Ammon's horn (tissue), 1 donor: ENCODE results near the gene COL17A1.

Experiments used
- DNase-seq: peaks from one replicate; pipeline ENCODE4 v3.0.0-alpha.2; 2016; ENCODE audit warnings: low spot score

The COL17A1 gene

DNA sequence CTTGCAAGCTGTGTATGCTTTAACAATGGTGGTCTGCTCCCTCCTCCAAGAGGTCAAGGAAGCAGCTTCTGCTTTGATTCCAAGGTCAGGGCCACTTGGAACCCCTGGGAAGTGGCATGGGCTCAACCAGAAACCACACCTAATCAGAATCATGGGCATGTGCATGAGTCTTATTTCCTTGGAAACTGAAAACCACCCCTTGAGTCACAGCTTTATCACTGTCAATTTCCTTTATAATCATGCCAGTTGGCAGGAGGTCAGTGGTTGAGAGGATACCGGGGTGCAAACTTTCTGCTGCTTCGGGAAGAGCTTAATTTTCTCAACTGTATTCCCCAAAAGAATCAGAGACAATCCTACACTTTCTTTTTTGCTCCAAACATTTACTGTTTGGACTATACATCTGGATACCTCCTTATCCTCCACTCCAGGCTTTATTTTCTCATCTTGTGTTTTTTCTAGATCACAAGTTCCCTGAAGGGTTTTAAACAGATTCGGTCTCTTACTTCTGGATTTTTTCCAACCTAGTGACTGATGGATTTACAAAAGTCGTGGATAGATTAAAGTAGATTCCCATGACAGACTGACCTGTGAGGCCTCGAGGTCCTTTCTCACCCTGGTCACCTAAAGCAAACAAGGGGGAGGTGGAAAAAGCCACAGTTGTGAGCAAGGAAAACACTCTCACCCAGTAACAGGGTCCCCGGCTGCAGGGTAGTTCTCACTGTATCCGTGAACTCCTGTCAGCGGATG is 36.0 kb downstream of the COL17A1 start:
- DNase-seq = no peak

DNA sequence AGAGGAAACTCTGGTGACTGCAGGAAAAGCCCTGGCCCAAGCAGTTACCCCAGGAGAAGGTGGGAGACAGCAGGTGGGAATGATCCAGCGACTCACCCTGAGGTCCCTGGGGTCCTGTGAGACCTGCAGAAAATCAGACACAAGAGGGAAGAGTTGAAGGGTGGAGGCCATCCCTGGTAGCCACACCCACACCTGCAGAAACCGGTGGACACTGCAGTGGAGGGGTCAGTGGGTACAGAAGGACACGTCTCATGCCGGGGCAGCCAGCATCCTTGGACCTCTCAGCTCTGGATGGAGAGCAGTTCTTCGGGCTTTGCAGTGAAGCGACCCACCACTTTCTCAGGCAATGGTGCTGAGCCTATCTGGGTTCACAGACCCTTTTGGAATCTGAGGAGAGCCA is 39.0 kb downstream of the COL17A1 start:
- DNase-seq = no peak

DNA sequence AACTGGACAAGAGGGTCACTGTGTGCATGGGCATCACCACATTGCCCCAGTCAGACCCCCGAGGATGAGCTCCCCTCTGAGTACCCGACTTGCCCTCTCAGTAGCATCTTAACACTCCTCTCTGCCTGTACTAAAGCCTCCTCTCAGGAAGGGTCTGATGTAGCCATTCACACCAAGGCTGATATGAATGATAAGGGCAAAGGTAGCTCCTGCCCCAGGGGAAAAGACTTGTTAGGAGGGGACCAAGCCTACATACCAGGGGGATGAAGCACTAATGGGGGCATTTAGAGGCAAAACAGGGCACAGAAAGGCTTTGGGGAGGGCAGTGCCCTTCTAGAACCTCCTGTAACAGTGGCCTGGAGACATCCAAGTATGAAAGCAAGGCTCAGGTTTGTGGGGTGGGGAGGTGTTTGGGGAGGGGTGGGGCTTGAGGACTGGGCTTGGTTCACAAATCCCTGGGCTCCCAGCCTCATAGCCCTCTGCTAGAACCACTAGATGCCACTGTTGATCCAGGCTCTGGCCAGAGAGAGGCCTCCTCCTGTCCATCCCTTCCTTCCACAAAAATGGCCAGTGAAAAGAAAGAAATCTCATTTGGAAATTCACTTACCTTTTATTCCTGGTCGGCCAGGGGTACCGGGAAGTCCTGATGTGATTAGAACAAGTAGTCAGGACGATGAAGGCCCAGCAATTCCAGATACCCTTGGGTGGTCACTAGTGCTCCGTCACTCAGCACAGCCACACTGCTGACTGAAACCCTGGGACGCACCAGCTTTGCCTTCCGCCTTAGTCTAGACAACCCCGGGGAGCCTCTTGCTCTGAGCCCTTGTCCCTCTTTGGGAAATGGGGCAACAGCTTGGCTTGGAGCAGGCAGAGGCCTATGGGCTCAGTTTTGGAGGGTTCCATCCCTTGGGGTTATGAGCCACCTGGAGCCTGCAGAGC is 40.3 kb downstream of the COL17A1 start:
- DNase-seq = peak; percentile 83

DNA sequence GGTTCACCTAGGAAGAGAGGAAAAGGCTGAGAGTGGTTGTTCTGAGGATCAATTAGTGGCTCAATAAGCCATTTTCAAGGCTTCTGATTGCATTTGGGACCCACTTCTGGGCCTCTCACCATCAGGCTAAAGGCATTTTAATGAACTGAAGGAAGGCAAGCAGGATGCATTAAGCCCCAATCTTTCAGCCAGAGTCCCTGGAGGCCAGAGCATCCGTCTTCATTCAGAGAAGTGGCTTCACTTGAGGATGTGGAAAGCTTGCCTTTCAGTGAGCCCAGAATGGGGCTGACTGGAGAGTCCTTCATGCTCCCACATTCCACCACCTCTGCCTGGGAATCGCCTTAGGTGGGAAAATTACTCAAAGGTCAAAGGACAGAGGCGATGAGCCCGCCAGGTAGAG is 41.8 kb downstream of the COL17A1 start:
- no peak for DNase-seq

DNA sequence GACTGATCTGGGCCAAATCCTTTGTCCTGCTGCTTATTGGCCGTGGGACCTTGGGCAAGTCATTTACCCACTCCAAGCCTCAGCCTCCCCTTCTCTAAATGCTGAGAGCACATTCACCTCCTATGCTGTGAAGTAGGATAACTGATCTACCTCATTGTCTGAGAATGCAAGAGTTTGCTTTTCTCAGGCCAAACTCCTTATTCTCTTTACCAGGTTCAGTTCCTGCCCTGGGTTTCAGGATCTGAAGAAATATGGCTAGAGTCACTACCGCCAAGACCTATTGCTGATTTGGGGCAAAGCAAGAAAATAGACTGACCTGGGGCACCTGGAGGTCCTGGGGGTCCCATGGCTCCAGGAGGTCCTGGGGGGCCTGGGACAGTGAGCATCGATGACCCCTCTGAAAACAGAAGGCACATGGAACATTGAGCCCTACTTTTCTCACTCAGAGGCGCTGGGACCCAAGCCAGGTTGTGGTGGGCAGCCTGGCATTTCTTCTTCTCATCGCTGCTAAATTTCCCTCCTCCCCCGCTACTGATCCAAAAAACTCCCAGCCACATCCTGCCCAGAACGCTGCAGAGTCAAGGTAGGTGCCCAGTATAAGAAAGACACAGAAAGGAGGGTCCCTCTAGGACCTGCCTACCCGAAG is 42.4 kb downstream of the COL17A1 start:
- DNase-seq = no peak

DNA sequence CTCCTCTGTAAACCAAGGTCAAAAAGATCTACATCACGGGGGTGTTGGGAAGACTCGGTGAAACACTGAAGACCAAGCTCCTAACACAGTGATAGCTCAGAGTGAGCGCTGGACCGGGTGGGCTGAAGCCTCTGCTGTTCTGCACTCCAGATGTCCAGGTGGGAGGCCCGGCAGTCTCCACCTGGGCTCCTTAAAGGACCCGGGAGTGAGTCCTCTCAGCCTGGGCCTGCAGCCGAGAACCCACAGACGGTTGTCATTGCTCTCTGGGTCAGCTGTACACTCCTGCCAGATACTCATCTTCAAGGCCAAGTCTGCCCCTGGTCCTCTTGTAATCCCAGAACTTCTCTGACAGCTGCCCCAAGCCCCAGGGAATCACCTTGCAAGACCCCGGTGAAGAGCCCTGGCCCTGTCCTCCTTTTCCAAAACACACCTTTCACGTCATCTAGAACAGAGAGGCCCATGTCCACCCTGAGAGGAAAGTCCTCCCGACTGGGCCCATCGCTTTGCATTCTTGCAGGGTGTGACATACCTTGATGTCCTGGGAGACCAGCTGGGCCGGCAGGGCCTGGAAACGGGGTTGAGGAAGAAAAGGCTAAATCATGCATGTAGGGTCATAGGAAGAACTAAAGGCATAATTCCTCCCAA is 43.7 kb downstream of the COL17A1 start:
- DNase-seq = no peak

DNA sequence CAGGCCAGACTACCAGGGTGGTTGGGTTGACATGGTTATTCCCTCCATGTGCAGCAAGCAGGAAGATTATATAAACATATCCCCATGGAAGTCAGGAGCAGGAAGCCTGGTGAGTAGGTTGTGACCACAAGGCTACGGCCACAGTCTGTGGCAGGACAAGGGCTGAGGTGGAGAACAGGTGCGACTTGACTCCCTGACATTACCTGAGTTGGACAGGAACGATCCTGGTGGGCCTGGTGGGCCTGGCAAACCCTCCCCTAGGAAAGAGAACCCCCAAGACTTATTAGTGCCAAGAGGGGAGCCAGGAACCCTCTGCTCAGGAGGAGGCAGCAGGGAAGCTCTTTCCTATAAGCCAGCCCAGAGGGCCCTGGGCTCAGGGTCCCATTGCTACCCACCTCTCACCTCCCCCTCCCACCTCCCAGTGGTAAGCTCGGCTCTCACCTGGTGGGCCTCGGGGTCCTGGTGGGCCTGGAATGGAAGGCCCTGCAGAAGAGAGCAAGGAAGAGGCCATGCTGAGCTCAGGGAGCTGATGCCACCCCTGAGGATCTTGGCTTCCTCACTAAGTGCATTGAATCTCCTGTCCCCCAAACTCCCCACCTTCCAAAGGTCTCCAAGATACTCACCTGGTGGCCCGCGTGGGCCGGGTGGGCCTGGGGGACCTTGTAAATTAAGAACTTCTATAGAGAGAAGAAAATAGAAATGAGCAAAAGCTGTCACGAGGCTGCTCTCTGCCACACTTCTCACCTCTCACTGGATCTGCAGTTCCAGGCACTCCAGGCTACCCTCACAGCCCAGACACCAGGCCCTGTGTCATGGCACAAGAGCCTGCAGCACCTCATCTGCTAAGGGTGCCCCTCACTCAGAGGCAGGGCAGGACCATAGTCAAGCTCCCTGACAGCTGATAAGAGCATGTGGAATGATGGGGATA is 44.6 kb downstream of the COL17A1 start:
- DNase-seq = no peak

DNA sequence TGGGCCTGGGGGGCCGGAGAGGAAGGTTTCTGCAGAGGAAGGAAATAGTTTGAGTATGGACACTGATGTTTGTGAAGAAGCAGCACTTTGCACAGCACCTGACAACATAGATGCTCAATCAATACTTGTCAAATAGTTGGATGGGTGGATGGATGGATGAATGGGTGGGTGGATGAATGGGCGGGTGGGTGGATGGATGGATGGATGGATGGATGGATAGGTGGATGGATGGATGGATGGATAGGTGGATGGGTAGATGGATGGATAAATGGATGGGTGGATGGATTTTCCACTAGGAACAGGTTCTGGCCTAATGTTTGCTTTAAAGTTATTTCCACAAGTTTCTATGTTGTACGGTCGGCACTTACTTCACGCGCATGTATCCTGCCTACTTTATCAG is 45.3 kb downstream of the COL17A1 start:
- DNase-seq = no peak

DNA sequence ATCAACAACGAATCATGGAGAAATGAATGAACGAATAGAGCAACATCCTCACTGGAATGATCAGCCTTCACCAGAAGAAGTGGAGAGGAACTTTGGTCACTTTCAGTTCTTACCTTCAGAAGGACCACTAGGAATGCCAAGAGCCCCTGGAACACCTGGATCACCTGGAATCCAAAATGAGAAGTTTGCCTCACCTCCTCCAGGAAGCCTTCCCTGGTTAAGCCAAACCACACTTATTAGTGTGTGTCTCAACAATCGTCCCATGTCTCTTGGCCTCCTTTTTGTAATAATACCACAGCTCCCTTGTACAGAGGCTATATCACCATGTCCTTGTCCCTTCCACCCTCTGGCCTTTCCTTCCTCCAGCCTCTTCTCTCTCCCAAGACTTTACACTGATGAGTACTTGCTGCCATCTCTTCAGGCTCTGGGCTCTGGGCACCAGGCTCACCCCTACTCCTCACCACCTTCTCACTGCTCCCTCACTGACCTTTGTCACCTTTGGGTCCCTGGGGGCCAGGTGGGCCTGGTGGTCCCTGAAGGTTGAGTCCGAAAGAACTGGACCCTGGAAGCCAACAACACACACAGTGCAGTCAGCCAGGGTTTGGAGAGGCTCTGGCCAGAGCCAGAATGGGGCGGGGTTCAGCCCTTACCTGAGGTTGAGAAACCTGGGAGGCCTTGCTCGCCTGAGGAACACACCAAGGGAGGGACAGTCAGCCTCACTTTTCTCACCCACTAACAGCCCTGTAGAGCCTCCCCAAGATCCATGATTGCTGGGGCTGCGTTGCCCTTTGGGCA is 46.5 kb downstream of the COL17A1 start:
- no peak for DNase-seq

DNA sequence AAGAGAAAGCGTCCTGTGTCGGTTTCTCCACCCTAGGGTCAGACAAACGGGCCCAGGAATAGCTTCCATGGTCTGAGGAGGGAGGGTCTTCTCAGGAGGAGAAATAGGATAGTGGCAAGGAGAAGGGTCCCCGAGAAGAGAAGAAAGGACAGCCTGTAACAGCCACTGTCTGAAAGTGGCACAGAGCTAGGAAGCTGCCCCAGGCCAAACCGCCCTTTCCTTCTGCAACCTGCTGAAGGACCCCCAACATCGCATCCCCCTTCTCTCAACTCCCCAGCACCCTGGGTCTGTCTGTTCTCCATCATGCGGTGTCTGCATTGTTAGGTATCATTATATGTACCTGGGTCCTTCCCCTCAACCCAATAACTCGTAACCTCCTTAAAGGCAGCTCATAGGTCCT is 47.1 kb downstream of the COL17A1 start:
- no peak for DNase-seq

DNA sequence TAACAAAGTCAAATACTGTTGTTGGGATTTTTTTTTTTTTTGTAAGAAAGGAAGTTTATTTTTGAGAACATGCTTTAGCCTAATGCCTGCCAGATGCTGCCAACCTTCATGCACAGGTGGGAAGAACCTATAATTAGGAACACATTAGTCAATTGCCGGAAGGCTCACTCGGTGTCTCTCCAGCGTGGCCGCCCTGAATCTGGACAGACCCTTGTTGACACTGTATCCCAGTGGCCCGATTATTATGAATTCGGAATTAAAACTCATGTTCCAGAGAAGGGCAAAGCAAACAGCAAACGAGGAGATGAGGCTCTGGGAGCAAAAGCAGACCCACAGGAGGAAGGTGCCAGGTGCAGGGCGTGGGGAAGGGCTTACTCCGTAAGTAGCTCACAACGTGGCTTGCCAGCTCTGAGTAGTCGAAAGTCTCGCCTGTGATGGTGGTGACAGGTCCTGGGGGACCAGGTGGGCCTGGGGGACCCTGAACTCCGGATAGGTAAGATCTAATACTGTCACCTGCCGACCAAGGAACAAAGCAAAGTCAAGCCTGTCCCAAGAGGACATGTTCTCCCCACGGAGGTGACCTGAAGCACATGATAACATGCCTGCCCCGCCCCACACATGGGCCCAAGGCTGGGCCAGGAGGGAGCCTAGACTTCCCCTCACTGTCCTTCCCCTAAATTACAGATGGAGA is 48.3 kb downstream of the COL17A1 start:
- DNase-seq = no peak

DNA sequence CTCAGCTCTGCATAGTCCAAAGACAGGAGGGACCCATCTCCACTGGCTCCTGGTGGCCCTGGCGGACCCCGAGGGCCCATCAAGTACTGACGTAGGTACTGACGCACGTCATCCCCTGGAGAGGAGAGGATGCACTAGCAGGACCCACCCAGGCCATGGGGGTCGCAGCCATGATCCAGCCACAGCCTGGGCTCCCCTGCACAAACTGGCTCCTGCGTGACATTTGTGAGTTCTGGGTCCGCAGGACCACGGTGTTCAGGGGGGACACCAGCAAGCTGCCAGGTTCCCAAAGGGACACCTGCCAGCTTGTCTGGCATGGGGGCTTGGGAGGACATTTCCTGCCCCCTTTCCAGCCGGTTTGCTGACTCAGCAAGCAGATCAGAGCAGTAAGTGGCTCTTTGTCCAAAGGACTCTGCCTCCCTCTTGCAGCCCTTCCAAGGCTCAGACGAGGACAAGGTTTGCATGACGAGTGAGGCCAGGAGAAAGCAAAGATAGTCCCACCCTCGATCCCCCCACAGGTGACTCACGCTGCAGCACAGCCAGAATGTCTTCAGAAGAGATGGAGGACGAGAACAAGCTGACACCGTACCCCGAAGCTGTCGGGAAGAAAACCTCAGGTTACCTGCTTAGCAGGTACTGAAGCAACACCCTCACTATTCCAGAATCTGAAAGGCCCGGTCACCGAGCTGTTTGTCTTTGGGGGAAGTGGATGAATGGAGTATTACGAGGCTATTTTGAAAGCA is 49.0 kb downstream of the COL17A1 start:
- DNase-seq = no peak

DNA sequence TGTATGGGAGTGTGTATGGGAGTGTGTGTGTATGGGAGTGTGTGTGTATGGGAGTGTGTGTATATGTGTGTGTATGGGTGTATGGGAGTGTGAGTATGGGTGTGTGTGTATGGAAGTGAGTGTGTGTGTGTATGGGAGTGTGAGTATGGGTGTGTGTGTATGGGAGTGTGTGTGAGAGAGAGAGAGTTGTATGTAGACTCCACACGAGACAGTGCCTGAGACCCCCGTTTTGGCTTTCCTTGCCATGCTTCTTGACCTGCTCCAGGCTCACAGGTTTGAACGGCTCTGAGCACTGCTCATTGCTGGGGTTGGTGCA is 49.7 kb downstream of the COL17A1 start:
- DNase-seq = no peak

DNA sequence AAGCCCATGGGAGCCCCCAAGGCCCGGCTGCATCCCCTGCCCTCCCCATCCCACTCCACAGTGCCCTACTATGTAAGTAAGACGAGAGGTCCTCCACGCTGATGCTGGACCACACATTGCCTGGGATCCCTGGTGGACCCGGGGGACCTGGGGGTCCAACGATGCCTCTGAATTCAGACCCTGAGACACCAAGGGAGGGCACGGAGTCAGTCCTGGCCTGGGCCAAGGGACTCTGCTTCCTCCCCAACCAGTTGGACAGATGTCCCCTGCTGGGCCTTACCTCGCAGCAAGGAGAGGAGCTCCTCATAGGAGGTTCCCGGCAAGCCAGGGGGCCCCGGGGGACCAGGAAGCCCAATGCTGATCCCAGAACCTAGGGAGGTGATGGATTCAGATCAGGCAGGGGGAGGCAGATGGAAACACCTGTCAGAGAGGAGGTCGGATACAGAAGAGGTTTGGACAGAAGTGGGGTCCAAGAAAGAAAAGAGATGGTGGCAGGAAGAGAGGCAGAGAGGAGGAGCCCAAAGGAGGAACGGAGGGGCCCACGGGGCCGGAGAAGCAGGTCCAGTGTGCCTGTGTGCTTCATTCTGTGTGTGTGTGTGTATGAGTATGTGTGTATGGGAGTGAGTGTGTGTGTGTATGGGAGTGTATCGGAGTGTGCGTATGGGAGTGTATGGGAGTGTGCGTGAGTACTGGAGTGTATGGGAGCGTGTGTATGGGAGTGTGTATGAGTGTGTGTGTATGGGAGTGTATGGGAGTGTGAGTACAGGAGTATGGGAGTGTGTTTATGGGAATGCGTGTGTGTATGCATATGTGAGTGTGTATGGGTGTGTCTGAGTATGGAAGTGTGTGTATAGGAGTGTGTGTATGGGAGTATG is 50.2 kb downstream of the COL17A1 start:
- no peak for DNase-seq

DNA sequence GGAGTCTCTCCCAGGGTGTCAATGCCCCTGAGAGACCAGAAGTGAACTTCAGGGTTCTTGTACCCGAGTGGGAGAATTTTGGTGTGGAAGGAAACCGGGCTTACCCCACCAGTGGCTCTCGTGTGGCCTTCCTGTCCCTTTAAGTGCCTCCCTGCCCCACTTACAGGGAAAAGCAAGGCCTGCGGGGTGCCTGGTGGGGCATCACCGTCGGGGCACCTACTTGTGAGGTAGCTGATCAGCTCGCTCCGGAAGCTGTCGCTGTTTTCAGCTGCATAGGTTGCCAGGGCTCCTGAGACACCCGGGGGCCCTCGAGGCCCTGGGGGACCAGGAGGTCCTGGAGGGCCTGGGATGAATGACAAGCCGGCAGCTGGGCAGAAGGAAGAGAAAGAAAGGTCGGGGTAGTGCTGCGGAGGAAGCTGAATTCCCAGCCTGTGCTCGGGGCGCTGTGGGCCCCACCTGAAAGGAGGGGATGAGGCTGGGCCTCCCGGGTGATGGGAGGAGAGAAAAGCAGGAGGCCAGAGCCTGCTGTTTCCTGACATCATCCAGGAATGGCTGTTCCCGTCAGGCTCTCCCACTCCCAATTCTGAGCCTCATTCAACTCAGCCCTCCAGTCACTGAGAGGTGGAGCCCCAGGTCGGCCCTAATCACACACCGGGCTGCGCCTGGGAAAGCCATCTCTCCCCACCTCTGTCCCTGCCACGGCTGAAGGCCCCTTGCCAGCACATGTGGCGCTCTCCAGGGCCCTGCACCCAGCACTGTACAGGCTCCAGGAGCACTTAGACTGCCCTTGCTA is 51.1 kb downstream of the COL17A1 start:
- no peak for DNase-seq

DNA sequence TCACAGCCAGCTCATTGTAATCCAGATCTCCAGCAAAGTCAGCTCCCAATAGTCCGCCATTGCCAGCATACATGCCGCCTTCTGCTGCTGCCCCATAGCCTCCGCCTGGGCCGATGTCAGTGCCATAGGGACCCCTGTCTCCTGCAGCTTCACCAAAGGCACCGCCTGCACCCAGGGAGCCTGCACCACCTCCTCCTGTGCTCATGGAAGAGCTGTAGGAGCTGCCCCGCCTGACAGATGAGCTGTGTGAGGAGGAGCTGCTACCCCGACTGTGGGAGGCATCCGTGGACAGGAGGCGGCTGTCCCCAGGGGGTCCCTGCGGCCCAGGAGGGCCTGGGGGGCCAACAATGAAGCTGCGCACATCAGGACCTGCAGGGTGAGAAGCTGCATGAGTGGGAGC is 51.7 kb downstream of the COL17A1 start:
- peak; percentile 25 for DNase-seq

DNA sequence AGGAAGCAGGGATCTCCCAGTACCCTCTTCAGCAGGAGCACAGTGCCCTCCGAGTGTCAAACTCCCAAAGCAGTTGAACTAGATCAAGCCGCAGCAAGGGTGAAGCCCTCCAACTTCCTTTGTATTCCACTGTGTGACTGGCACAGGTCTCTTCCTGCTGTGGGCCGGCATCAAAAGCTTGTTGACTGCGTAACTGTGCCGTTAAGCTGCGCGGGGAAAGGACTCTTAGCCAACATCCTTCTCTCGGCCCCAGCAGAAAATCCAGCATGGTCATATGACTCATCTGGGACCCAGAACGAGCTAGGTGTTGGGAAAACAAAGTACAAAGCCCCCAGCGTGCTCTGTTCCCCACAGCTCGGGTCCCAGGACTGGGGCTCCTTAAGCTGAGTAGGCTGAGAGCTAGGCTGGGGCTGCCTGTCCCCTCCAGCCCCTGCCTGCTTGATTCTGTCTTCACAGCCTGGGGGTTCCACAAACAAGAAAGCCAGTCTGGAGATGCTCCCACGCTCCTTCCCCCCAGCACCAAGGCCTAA is 52.2 kb downstream of the COL17A1 start:
- peak; percentile 21 for DNase-seq
